Retina (tissue), 1 donor: ENCODE results near the gene NMRK2.
"Not testable (repeated sequence)": the region's sequence is repeated elsewhere in the genome, so short reads cannot be mapped to it uniquely, and the experiment has no call there.

Experiments used
- DNase-seq: peaks from one replicate; pipeline ENCODE4 v3.0.0-alpha.2; 2016

NMRK2 gene

GRCh38 chr19:3964256-3965194 lies 31.7 kb downstream of the NMRK2 start:
- no peak for DNase-seq

- DNase-seq: no peak
Observed at GRCh38 chr19:3966051-3967017, 33.5 kb downstream of the NMRK2 start.

- DNase-seq: not testable (repeated sequence)
Observed at GRCh38 chr19:3967983-3968382, 35.1 kb downstream of the NMRK2 start.

GRCh38 chr19:3968556-3969434 lies 35.9 kb downstream of the NMRK2 start:
- peak; percentile 66 for DNase-seq

GRCh38 chr19:3969435-3970312 lies 36.8 kb downstream of the NMRK2 start:
- DNase-seq: peak; percentile 25

- peak; percentile 23 for DNase-seq
Observed at GRCh38 chr19:3970313-3970807, 37.5 kb downstream of the NMRK2 start.

GRCh38 chr19:3970808-3971598 lies 38.1 kb downstream of the NMRK2 start, which contains the start of gene DAPK3:
TSS of gene DAPK3 (minus strand) at chr19:3971099. CDS start at chr19:3969735, 1,364 bp downstream.
- DNase-seq: peak; percentile 95

GRCh38 chr19:3975144-3975543 lies 42.3 kb downstream of the NMRK2 start:
- no peak for DNase-seq

- no peak for DNase-seq
Observed at GRCh38 chr19:3975637-3976087, 42.8 kb downstream of the NMRK2 start.

- DNase-seq: no peak
Observed at GRCh38 chr19:3976495-3977241, 43.8 kb downstream of the NMRK2 start.

- no peak for DNase-seq
Observed at GRCh38 chr19:3977242-3978143, 44.6 kb downstream of the NMRK2 start.

- DNase-seq: no peak
Observed at GRCh38 chr19:3978145-3978544, 45.3 kb downstream of the NMRK2 start.

GRCh38 chr19:3979289-3979673 lies 46.4 kb downstream of the NMRK2 start:
- no peak for DNase-seq

GRCh38 chr19:3979674-3980352 lies 46.9 kb downstream of the NMRK2 start:
- DNase-seq: no peak

- no peak for DNase-seq
Observed at GRCh38 chr19:3980353-3981251, 47.7 kb downstream of the NMRK2 start.

- no peak for DNase-seq
Observed at GRCh38 chr19:3981373-3981735, 48.5 kb downstream of the NMRK2 start.
